ENCODE measurements around the gene EME2.

- TF ChIP-seq, protein P1, sequence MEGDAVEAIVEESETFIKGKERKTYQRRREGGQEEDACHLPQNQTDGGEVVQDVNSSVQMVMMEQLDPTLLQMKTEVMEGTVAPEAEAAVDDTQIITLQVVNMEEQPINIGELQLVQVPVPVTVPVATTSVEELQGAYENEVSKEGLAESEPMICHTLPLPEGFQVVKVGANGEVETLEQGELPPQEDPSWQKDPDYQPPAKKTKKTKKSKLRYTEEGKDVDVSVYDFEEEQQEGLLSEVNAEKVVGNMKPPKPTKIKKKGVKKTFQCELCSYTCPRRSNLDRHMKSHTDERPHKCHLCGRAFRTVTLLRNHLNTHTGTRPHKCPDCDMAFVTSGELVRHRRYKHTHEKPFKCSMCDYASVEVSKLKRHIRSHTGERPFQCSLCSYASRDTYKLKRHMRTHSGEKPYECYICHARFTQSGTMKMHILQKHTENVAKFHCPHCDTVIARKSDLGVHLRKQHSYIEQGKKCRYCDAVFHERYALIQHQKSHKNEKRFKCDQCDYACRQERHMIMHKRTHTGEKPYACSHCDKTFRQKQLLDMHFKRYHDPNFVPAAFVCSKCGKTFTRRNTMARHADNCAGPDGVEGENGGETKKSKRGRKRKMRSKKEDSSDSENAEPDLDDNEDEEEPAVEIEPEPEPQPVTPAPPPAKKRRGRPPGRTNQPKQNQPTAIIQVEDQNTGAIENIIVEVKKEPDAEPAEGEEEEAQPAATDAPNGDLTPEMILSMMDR (IDR thresholded peaks at IDR 0.05; ENCODE audit: poor library complexity, severe bottlenecking) = no peak
- TF ChIP-seq POLR2AphosphoS5 (IDR thresholded peaks at IDR 0.05) (no peak), EZH2 (IDR thresholded peaks at IDR 0.05; ENCODE audit: borderline replicate concordance, insufficient read depth, low read length, poor library complexity, severe bottlenecking) (no peak), EP300 (conservative IDR thresholded peaks at IDR 0.05; ENCODE audit: poor library complexity, severe bottlenecking) (no peak), TAF1 (IDR thresholded peaks at IDR 0.05; ENCODE audit: low read depth) (no peak), RAD21 (conservative IDR thresholded peaks at IDR 0.05) (no peak)
- TF ChIP-seq, protein P2, sequence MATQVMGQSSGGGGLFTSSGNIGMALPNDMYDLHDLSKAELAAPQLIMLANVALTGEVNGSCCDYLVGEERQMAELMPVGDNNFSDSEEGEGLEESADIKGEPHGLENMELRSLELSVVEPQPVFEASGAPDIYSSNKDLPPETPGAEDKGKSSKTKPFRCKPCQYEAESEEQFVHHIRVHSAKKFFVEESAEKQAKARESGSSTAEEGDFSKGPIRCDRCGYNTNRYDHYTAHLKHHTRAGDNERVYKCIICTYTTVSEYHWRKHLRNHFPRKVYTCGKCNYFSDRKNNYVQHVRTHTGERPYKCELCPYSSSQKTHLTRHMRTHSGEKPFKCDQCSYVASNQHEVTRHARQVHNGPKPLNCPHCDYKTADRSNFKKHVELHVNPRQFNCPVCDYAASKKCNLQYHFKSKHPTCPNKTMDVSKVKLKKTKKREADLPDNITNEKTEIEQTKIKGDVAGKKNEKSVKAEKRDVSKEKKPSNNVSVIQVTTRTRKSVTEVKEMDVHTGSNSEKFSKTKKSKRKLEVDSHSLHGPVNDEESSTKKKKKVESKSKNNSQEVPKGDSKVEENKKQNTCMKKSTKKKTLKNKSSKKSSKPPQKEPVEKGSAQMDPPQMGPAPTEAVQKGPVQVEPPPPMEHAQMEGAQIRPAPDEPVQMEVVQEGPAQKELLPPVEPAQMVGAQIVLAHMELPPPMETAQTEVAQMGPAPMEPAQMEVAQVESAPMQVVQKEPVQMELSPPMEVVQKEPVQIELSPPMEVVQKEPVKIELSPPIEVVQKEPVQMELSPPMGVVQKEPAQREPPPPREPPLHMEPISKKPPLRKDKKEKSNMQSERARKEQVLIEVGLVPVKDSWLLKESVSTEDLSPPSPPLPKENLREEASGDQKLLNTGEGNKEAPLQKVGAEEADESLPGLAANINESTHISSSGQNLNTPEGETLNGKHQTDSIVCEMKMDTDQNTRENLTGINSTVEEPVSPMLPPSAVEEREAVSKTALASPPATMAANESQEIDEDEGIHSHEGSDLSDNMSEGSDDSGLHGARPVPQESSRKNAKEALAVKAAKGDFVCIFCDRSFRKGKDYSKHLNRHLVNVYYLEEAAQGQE (IDR thresholded peaks at IDR 0.05; ENCODE audit: borderline replicate concordance) = no peak
Measured at GRCh38 chr16:1762879-1763520, 9.6 kb upstream of the EME2 start.
